HepG2 (cell line): ENCODE data around the gene GATAD2B. TPM values are rescaled to one million over a fixed set of nuclear protein-coding genes. Genes with fewer than 3 reads are reported as not detected.
A peak's percentile ranks its signal among the peaks of the same experiment; 100 is the strongest.

Experiments
- ATAC-seq: fragments of 200-7000 bp; cut with Tn5 transposase; 3 replicates; pipeline ENCODE4 v1.9.1; 2020; ENCODE audit warnings: mild to moderate bottlenecking, moderate library complexity
- BruUV-seq: library from RNA; stranded (reverse); fragments of 400-500 nt; replicated peaks from 2 replicates; lab custom pipeline; 2021; lab: Mats Ljungman, UMichigan
- CTCF ChIA-PET: fragments of 300-600 bp; formaldehyde crosslinking; extraction: SDS; loops from one replicate; lab custom pipeline; 2021; ENCODE audit warnings: low total read pairs, inconsistent platforms, low intra/inter-chr PET ratio; lab: Yijun Ruan, JAX
- POLR2A ChIA-PET: fragments of 350-600 bp; sonication (Branson Sonifier 250); formaldehyde crosslinking; loops from one replicate; lab custom pipeline; 2020; ENCODE audit warnings: antibody characterized with exemption, inconsistent platforms; lab: Yijun Ruan, JAX
- DNase-seq: peaks from one replicate; pipeline ENCODE4 v3.0.0-alpha.2; 2015; ENCODE audit warnings: low spot score
- FAIRE-seq: peaks from 3 replicates; lab custom pipeline; 2011; peaks lifted over from hg19 to GRCh38; lab: Jason Lieb, UNC
- H2AFZ ChIP-seq: one replicate; pipeline ENCODE4 v1.6.1; 2011; ENCODE audit warnings: low read length, inconsistent platforms
- H3K27ac ChIP-seq: fragments of 300-600 bp; 3 replicates; pipeline ENCODE4 v1.8.0; 2011; ENCODE audit warnings: mixed run types, mild to moderate bottlenecking, mixed read lengths, low read length, inconsistent platforms; ENCODE audit not compliant: insufficient read depth; ENCODE audit errors: extremely low read length
- H3K27me3 ChIP-seq, 2 experiments: fragments of 200-600 bp in 1 of 2; 2 replicates in 1 of 2; 3 replicates in 1 of 2; pipeline versions ENCODE4 v1.6.0 to v1.8.0; 2011; ENCODE audit warnings: low read length in 2 of 2, mild to moderate bottlenecking in 2 of 2, moderate library complexity in 2 of 2, inconsistent platforms in 1 of 2; ENCODE audit not compliant: insufficient read depth in 2 of 2, control insufficient read depth in 1 of 2
- H3K36me3 ChIP-seq, 2 experiments: fragments of 200-600 bp in 1 of 2; replicated peaks in 1 of 2; 2 replicates in 1 of 2; 3 replicates in 1 of 2; pipeline versions ENCODE4 v1.5.1 to v1.8.0; 2011; ENCODE audit warnings: low read length in 2 of 2, inconsistent platforms in 1 of 2; ENCODE audit not compliant: insufficient read depth in 2 of 2, control insufficient read depth in 1 of 2
- H3K4me1 ChIP-seq: 2 replicates; pipeline ENCODE4 v1.5.1; 2012; ENCODE audit warnings: low read length, inconsistent platforms; ENCODE audit not compliant: insufficient read depth
- H3K4me2 ChIP-seq: 2 replicates; pipeline ENCODE4 v1.6.0; 2011; ENCODE audit warnings: low read depth, low read length, inconsistent platforms
- H3K4me3 ChIP-seq, 3 experiments: fragments of 200-600 bp in 1 of 3; sonication (generic), shearing (Covaris generic) in 1 of 3; replicated peaks in 1 of 3; 2 replicates each; pipeline ENCODE4 v1.5.1; 2011 to 2016; ENCODE audit warnings: low read length in 3 of 3, inconsistent platforms in 2 of 3, low read depth in 2 of 3, mild to moderate bottlenecking in 2 of 3, control low read depth in 1 of 3, mixed read lengths in 1 of 3; ENCODE audit not compliant: insufficient read depth in 1 of 3
- H3K79me2 ChIP-seq: one replicate; pipeline ENCODE4 v1.6.1; 2011; ENCODE audit warnings: low read length, inconsistent platforms; ENCODE audit not compliant: insufficient read depth
- H3K9ac ChIP-seq: 2 replicates; pipeline ENCODE4 v1.6.0; 2011; ENCODE audit warnings: mild to moderate bottlenecking, low read depth, low read length, inconsistent platforms; ENCODE audit not compliant: insufficient read depth
- H3K9me3 ChIP-seq: 2 replicates; pipeline ENCODE4 v1.5.1; 2012; ENCODE audit warnings: mild to moderate bottlenecking, low read length
- H4K20me1 ChIP-seq: 2 replicates; pipeline ENCODE4 v1.6.0; 2011; ENCODE audit warnings: inconsistent platforms, mild to moderate bottlenecking, low read length, moderate library complexity; ENCODE audit not compliant: insufficient read depth
- BRF2 ChIP-seq: sonication (generic); formaldehyde crosslinking; IDR thresholded peaks from 2 replicates; pipeline ENCODE4 v1.8.1; 2022; ENCODE audit warnings: mild to moderate bottlenecking, missing genetic modification reagents
- HCFC1 ChIP-seq: fragments of 150-350 bp; IDR thresholded peaks from 2 replicates; pipeline ENCODE4 v1.6.1; 2014; ENCODE audit warnings: low read depth, low read length
- HDAC6 ChIP-seq: fragments of 200-600 bp; sonication (generic); IDR thresholded peaks from 2 replicates; pipeline ENCODE4 v1.7.0; 2017; ENCODE audit warnings: mild to moderate bottlenecking, antibody characterized with exemption, low read length, low read depth
- KDM3A ChIP-seq: IDR thresholded peaks from 2 replicates; pipeline ENCODE4 v1.6.1; 2018; ENCODE audit warnings: low read depth, missing compliant biosample characterization
- NCOA1 ChIP-seq: sonication (generic); formaldehyde crosslinking; IDR thresholded peaks from 2 replicates; pipeline ENCODE4 v1.9.0; 2021; ENCODE audit warnings: missing genetic modification reagents
- NCOA5 ChIP-seq: sonication (generic); formaldehyde crosslinking; IDR thresholded peaks from 2 replicates; pipeline ENCODE4 v1.4.0; 2020; ENCODE audit warnings: missing genetic modification reagents
- PAF1 ChIP-seq: IDR thresholded peaks from 2 replicates; pipeline ENCODE4 v1.6.1; 2016; ENCODE audit warnings: missing genetic modification reagents, missing compliant biosample characterization
- PCBP2 ChIP-seq: fragments of 200-400 bp; formaldehyde crosslinking; optimal IDR thresholded peaks from 2 replicates; pipeline ENCODE3; 2018; ENCODE audit warnings: low read length, low read depth; ENCODE audit not compliant: poor library complexity, severe bottlenecking
- RXRB ChIP-seq: IDR thresholded peaks from 2 replicates; pipeline ENCODE4 v1.6.1; 2016; ENCODE audit warnings: borderline replicate concordance, missing genetic modification reagents, missing compliant biosample characterization
- TBL1XR1 ChIP-seq: fragments of 150-350 bp; IDR thresholded peaks from 2 replicates; pipeline ENCODE4 v1.6.1; 2014; ENCODE audit warnings: borderline replicate concordance, low read length; ENCODE audit not compliant: partially characterized antibody
- ZBTB3 ChIP-seq: sonication (generic); formaldehyde crosslinking; IDR thresholded peaks from 2 replicates; pipeline ENCODE4 v1.4.0; 2020; ENCODE audit warnings: low read depth, mild to moderate bottlenecking, moderate library complexity, missing genetic modification reagents, borderline replicate concordance
- ZNF230 ChIP-seq: sonication (generic); formaldehyde crosslinking; IDR thresholded peaks from 2 replicates; pipeline ENCODE4 v1.4.0; 2020; ENCODE audit warnings: mild to moderate bottlenecking, missing genetic modification reagents
- ZNF280D ChIP-seq: sonication (generic); formaldehyde crosslinking; IDR thresholded peaks from 2 replicates; pipeline ENCODE4 v1.5.1; 2020; ENCODE audit warnings: mild to moderate bottlenecking, missing genetic modification reagents
- ZNF430 ChIP-seq: sonication (generic); formaldehyde crosslinking; IDR thresholded peaks from 2 replicates; pipeline ENCODE4 v1.9.0; 2021; ENCODE audit warnings: mild to moderate bottlenecking, missing genetic modification reagents
- ZNF468 ChIP-seq: sonication (generic); formaldehyde crosslinking; IDR thresholded peaks from 2 replicates; pipeline ENCODE4 v1.8.0; 2022; ENCODE audit warnings: mild to moderate bottlenecking, moderate library complexity, missing genetic modification reagents
- ZNF703 ChIP-seq: sonication (generic); formaldehyde crosslinking; IDR thresholded peaks from 2 replicates; pipeline ENCODE4 v1.5.1; 2020; ENCODE audit warnings: missing genetic modification reagents, mild to moderate bottlenecking, moderate library complexity, borderline replicate concordance
- ZNF710 ChIP-seq: sonication (generic); formaldehyde crosslinking; IDR thresholded peaks from 2 replicates; pipeline ENCODE4 v1.5.0; 2020; ENCODE audit warnings: mild to moderate bottlenecking, missing genetic modification reagents, borderline replicate concordance
- ZNF747 ChIP-seq: sonication (generic); formaldehyde crosslinking; IDR thresholded peaks from 2 replicates; pipeline ENCODE4 v1.8.1; 2023; ENCODE audit warnings: missing genetic modification reagents, mild to moderate bottlenecking, borderline replicate concordance
- WGBS: methylation state at CpG from one replicate; pipeline ENCODE4 v1.1.6; 2017; ENCODE audit warnings: low lambda C conversion rate; 5-methylcytosine and 5-hydroxymethylcytosine counted together
- in situ Hi-C: cut with HindIII; loops from 2 replicates; pipeline ENCODE4 v1.10.0; 2017; ENCODE audit warnings: low pct_unique_long_range_greater_than_20kb; ENCODE audit not compliant: extremely low pct_ligation_motif_present
- intact Hi-C: fragments of 100-400 bp; cut with micrococcal nuclease; formaldehyde crosslinking; loops from one replicate; pipeline ENCODE4 v1.10.0; 2022; ENCODE audit not compliant: unreplicated experiment
- polyA plus RNA-seq, 8 experiments: library from polyadenylated mRNA; depleted of rRNA in 3 of 8; stranded (reverse) in 7 of 8; unstranded in 1 of 8; fragments of >200 nt; fragmentation: Illumina TruSeq in 4 of 8; extraction: Trizol in 4 of 8; gene quantifications; 2 replicates each; pipeline versions ENCODE4 v1.2.1 to v1.2.3, GENCODE V29; 2011 to 2016; ENCODE audit warnings: low read depth in 4 of 8, missing spikeins in 1 of 8, mixed read lengths in 1 of 8; ENCODE audit not compliant: insufficient read depth in 1 of 8
- total RNA-seq, 5 experiments: library from RNA; depleted of rRNA; stranded (reverse); fragments of >200 nt; fragmentation: Illumina TruSeq; extraction: Trizol; gene quantifications; 2 replicates each; pipeline ENCODE4 v1.2.3, GENCODE V29; 2016; ENCODE audit warnings: low read depth in 1 of 5

The GATAD2B gene
- total and polyA plus RNA-seq, 2 of the 13 experiments (the other 11 are each of a cell fraction or from before 2014, with no cell fraction given) = 3.2 to 5.2 TPM

- intact Hi-C loops (no loop called here), in situ Hi-C loops (loop anchor here (5.0 to 10.0 kb wide), 2 partner anchors 98 to 260 kb away; partner anchors contain the start of gene NPR1)
- POLR2A ChIA-PET = interaction anchor here (0.8 to 2.6 kb wide), 14 partner anchors 8 to 216 kb away, joined by 3 to 14 read pairs (median 6); partner anchors contain the start of genes CHTOP, GATAD2B, INTS3 and JTB
- Histone ChIP-seq H3K9me3 (no peaks in the 10 kb centered on the region), H3K27me3 (no peaks in the 10 kb centered on the region), H3K4me1 (peaks cover 50% of the 10 kb centered on the region), H3K27ac (peak within 1 kb of the TSS; percentile 53), H3K9ac (peak within 1 kb of the TSS; percentile 63), H3K36me3 (peaks cover 6 to 29% of the 10 kb centered on the region in 2 experiments; a peak in 4 of 5 replicates), H4K20me1 (no peaks in the 10 kb centered on the region), H3K4me2 (peak within 1 kb of the TSS; percentile 92), H3K79me2 (no peaks in the 10 kb centered on the region), H3K4me3 (peak within 1 kb of the TSS; percentile 70 to 83 (median 75)), H2AFZ (no peak within 1 kb of the TSS)
- 63% methylated on average over 8 of the region's 35 CpGs for WGBS
- ATAC-seq = peak; percentile 29
- CTCF ChIA-PET = no interaction called here
- no peak for DNase-seq
- no peak for FAIRE-seq
- no TSS peak for BruUV-seq
- TF ChIP-seq ZNF430 (CRISPR knock-in tag) = peak; percentile 32; the same call in 1 of the 2 replicates
- TF ChIP-seq ZNF710 (CRISPR knock-in tag) = peak; percentile 12; the same call in 1 of the 2 replicates
- TF ChIP-seq ZNF747 (CRISPR knock-in tag) = 0 out of 2 replicates have a peak, but pooled peaks have one; percentile 7
- no peak for TF ChIP-seq ZNF703 (CRISPR knock-in tag)
- no peak for TF ChIP-seq NCOA5 (CRISPR knock-in tag)
- no peak for TF ChIP-seq HCFC1
- no peak for TF ChIP-seq ZBTB3 (CRISPR knock-in tag)
- TF ChIP-seq ZNF468 (CRISPR knock-in tag) = no peak
- no peak for TF ChIP-seq ZNF230 (CRISPR knock-in tag)
- TF ChIP-seq RXRB (CRISPR knock-in tag) = no peak
- TF ChIP-seq TBL1XR1 = no peak
- TF ChIP-seq PAF1 (CRISPR knock-in tag) = no peak
- no peak for TF ChIP-seq KDM3A
- no peak for TF ChIP-seq HDAC6
- TF ChIP-seq NCOA1 (CRISPR knock-in tag) = peak; percentile 61; the same call in 1 of the 2 replicates
- no peak for TF ChIP-seq ZNF280D (CRISPR knock-in tag)
- TF ChIP-seq BRF2 = no peak
- TF ChIP-seq PCBP2 = no peak
These were observed 147.9 kb downstream of the GATAD2B start, which contains the start of gene SLC27A3 for GRCh38 chr1:153774780-153775457. Gene SLC27A3, plus strand, starts transcription at chr1:153775407. Its CDS starts 91 bp downstream, at chr1:153775498.
